G401.6 (cell line): ENCODE results near the gene ZSCAN5B.
"Not testable (repeated sequence)": the region's sequence is repeated elsewhere in the genome, so short reads cannot be mapped to it uniquely, and the experiment has no call there.

Experiments
- FAIRE-seq: peaks from 2 replicates; lab custom pipeline; 2012; peaks lifted over from hg19 to GRCh38; lab: Jason Lieb, UNC

ZSCAN5B gene

DNA sequence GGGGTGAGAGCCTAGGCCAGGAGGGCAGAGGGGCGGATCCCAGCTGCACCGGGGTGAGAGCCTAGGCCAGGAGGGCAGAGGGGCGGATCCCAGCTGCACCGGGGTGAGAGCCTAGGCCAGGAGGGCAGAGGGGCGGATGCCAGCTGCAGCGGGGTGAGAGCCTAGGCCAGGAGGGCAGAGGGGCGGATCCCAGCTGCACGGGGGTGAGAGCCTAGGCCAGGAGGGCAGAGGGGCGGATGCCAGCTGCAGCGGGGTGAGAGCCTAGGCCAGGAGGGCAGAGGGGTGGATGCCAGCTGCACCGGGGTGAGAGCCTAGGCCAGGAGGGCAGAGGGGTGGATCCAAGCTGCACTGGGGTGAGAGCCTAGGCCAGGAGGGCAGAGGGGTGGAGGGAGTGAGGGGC is 21.3 kb downstream of the ZSCAN5B start:
- not testable (repeated sequence) for FAIRE-seq

DNA sequence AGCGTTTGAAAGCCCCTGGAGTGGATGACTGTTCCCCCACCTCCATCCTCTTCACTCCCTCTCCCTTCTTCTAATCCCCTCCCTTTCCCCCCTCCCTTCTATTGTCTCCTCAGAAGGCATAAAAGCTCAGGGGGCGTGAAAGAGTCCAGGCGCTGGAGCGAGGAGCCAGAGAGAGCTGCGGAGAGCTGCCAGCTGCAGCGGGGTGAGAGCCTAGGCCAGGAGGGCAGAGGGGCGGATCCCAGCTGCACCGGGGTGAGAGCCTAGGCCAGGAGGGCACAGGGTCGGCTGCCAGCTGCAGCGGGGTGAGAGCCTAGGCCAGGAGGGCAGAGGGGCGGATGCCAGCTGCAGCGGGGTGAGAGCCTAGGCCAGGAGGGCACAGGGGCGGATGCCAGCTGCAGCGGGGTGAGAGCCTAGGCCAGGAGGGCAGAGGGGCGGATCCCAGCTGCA is 21.7 kb downstream of the ZSCAN5B start, which contains the start of gene GALP:
TSS of gene GALP (plus strand) at position 148 of the 447 bp plus-strand sequence. CDS start 1,101 bp downstream, outside the sequence.
- not testable (repeated sequence) for FAIRE-seq

DNA sequence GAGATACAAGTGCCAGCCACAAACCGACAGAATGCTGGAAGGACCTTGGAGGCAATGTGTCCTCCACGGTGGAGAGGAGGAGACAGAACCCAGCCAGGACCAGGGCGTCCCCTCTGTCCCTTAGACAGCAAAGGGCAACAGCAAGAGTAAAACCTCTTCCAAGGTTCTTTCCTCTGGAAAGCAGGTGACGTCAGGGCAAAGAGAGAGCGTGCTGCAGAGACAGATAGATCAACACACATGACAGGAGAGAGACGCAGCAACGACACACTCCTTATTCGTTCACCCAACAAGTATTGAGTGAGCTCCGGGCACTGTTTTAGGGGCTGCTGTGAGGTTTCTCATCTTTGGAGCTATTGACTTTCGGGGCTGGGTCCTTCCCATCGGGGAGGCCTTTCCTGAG is 23.0 kb downstream of the ZSCAN5B start:
- FAIRE-seq: no peak

DNA sequence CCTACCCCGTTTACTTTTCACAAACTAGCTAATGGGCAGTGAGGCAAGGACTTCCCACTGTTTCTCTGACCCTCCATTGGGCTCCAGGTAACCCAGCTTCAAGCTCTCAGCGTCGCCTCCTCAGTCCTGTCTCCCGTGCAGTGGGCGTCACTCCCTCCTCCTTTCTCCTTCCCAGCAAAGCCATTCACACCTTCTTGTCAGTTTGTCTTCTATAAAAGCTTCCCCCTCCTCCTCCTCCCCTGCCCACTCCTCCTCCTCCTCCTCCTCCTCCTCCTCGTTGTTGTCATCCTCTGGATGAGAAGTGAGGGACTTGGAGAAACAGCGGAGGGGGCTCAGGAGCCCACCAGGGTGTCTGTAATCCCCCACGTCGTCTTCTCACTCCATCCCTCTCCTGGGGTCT is 23.5 kb downstream of the ZSCAN5B start:
- FAIRE-seq: no peak

DNA sequence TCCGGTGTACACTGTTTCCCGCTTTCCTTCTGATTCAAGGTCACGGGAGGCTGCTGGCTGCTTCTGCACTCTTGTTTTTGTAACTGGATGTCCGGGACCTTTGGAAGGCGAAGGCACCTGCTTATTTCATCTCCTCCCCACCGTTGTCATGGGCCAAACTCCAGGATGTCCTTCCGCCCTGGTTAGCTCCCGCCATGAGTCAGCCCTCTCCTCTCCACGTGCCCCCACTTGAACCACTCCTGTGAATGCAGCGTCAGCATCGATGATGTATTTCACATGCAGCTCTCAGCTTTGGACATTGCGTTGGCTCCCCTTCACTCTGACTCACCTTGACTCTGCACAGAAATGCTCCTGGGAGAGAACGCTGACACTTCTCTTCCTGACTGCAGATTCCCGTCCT is 27.3 kb downstream of the ZSCAN5B start:
- no peak for FAIRE-seq

DNA sequence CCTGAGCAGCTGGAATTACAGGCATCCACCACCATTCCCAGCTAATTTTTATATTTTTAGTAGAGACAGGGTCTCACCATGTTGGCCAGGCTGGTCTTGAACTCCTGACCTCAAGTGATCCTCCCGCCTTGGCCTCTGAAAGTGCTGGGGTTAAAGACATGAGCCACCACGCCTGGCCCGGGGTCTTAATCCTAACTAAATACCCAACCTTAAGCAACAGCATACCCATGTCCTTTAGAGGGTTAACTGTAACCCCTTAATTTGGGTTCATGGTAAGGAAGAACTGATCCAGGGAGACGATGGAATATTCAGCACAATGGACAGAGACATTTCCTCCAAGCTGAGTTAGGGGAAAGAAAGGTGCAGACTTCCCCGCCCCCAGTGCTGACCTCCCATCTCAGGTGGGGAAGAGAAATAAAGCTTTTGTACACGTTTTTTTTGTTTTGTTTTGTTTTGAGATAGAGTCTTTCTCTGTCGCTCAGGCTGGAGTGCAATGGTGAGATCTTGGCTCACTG is 30.5 kb downstream of the ZSCAN5B start:
- no peak for FAIRE-seq

DNA sequence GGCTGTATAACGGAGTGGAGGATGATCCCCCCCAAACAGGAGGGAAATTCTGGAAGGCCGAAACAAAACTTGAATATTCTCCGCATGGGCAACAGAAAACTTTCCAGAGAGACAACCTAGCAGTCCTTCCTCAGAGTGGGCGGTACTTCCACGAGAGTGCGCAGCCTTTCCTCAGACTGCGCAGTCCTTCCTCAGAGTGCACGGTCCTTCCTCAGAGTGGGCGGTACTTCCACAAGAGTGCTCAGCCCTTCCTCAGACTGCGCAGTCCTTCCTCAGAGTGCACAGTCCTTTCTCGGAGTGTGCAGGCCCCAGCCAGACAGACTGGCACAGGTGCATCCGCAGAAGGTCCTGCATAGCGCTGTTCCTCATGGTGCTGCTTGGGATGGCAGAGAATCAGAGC is 34.5 kb downstream of the ZSCAN5B start:
- no peak for FAIRE-seq

DNA sequence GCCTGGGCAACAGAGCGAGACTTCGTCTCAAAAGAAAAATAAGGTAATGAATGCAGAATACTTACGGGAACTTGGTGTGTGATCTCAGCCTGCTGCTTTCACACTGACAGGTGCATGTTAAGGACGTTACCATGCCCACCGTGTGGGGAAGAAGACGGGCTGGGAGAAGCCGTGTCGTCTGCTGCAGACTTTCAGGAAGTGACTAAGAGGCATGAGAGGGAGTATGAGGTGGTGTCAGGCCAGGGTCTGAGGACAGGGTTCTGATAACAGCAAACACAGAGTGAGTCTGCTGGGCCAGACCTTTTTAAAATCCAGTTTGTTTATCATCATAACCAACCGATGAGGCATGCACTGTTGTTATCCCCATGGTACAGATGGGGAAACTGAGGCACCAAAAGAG is 35.3 kb downstream of the ZSCAN5B start:
- FAIRE-seq: no peak

DNA sequence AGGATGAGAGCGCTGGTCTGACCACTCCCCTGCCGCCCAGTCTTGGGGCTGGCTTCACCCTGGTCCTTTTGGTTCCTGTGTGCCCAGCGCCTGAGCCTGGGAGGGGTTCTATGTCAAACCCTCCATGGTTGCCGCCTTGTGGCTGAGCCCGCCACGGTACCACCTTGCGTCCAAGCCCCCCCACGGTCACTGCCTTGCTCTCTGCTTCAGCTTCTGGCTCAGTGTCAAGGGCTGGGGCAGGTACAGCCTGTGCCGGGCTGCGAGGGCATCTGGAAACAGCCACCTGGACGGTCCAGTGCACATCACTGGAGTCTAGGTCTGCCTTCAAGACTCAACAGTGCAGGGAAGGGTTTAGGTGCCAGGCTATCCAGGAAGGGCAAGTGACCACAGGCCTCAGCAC is 36.0 kb downstream of the ZSCAN5B start:
- no peak for FAIRE-seq

DNA sequence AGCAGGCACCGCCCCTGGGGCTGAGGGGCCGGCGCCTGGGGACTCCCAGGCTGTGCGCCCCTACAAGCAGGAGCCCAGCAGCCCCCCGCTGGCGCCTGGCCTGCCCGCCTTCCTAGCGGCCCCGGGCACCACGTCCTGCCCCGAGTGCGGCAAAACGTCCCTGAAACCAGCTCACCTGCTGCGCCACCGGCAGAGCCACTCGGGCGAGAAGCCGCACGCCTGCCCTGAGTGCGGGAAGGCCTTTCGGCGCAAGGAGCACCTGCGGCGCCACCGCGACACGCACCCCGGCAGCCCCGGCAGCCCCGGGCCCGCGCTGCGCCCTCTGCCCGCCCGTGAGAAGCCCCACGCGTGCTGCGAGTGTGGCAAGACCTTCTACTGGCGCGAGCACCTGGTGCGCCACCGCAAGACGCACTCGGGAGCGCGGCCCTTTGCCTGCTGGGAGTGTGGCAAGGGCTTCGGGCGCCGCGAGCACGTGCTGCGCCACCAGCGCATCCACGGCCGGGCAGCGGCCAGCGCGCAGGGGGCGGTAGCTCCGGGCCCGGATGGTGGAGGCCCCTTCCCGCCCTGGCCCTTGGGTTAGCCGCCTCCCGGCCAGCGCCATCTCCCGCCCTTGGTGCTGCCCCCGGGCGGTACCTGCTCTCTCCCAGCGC is 37.8 kb downstream of the ZSCAN5B start:
- FAIRE-seq: no peak

DNA sequence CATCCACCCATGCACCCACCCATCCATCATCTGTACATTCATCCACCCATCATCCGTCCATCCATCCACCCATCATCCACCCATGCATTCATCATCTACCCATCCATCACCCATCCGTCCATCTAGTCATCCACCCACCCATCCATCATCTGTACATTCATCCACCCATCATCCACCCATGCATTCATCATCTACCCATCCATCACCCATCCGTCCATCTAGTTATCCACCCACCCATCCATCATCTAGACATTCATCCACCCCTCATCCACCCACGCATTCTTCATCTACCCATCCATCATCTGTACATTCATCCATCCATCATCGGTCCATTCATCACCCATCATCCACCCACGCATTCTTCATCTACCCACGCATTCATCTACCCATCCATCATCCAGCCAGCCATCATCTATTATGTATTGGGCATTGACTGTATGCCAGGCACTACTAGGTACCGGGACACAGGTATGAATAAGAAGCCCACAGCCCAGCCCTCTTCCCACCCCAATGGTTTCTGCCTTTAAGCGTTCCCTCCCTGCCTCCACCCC is 38.5 kb downstream of the ZSCAN5B start:
- FAIRE-seq: no peak

DNA sequence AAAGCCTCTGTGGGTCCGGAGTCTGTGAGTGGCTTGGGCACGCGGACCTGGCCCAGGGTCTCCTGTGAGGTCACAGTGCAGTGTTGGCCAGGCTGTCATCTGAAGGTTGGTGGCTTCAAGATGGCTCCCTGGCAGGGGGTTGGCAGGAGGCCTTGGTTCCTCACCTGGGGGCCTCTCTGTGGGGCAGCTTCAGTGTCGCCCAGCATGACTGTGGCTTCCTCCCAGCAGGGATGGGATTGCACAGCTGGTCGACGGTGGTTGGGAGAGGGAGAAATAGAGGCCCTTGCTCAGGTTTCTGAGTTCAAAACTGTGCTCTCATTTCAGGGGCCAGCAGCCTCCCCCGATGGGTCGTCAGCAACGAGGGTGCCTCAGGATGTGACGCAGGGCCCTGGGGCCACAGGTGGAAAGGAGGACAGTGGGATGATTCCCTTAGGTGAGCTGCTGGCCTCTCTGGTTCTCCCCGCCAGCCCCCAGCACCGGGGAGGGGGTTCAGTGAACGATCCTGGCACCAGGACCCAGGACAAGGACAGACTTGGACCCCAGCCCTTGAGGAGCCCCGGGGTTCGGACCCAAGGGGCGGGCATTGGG is 39.3 kb downstream of the ZSCAN5B start:
- FAIRE-seq: no peak

DNA sequence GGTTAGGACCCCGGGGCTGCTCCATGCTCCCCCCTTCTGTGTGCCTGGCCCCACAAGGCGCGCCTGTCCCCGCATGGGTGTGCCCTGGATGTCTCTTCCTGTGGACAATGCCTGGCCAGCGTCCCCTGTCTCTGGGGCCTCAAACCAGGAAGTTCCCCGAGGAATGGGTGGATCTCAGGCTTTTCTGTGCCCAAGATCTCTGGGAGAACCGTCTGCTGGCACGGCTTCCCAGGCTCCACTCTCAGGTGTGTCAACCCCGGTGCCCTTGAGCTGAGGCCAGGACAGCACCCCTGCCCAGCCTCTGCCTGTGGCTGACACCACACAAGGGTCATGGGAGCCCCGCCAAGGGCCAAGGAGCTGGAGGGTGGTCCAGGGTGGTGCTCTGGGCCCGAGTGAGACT is 40.8 kb downstream of the ZSCAN5B start:
- FAIRE-seq: no peak

DNA sequence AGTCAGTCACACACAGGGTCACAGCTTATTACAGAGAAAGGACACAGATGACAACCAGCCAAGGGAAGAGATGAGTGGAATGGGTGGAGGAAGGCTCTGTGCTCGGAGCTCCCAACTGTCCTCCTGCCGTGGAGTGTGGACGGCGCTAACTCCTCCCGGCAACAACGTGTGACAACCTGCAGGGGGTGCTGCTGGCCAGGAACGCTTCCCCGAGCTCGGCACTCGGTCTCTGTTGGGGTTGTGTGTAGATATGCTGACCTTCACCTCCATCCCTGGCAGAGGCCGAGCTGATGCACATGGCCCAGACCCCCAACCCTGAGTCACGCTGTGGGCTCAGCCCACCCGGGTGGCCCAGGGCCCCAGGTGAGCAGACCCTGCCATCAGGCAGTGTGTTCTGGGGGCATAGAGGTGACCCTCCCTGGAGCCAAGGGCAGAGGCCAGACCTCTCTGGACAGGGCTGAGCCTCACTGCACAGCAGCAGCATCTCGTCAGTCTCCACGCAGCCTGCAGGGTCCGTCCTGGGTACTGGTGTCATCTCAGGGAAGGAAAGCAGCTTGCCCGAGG is 42.4 kb downstream of the ZSCAN5B start:
- no peak for FAIRE-seq

DNA sequence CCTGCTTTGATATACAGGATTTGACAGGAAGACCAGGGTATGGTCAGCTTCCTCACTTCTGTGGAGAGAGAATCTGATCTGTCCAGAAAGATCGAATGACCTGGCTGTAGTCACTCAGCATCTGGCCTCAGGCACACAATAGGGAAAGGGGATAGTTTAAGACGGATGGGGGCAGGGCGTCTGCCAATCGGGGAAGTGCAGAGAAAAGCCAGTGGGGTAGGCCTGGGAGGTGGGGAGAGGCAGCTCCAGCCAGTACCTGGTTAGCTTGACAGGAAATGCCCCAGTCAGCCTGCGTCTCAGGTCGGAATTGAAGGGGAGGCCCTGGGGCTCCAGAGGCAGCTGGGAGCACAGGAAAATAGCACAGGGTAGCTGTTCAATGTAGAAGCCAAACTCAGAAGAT is 44.1 kb downstream of the ZSCAN5B start:
- FAIRE-seq: no peak

DNA sequence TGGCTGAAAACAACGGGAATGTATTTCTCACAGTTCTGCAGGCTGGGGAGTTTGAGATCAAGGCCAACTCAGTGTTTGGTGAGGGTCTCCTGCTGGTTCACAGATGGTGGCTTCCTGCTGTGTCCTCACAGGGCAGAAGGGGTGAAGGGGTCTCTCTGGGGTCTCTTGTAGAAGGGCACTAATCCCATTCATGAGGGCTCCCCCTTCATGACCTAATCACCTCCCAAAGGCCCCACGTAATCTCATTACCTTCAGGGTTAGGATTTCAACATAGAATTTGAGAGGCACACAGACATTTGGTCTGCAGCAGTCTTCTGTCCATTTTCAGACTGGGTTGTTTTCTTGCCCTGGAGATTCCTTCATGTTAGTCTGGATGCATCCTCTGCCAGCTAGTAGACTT is 44.9 kb downstream of the ZSCAN5B start:
- FAIRE-seq: no peak

DNA sequence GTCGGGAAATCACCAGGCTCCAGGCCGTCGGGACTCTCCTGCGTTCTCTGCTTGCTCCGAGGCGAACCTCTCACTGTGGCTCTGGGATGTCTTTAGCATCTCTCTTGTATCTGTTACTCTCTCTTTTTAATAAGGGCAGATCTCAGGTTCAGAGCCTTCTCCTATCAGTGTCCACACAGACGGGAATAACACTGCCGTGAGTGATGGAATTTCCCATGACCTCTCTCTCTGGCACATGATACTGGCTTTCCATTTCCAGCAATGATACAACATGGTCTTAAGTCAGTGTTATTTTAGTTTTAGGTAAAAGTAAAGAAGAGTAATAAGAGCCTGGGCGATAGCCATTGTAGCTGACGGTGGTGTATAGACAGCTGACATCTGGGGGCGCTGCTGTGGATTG is 47.2 kb downstream of the ZSCAN5B start:
- no peak for FAIRE-seq

DNA sequence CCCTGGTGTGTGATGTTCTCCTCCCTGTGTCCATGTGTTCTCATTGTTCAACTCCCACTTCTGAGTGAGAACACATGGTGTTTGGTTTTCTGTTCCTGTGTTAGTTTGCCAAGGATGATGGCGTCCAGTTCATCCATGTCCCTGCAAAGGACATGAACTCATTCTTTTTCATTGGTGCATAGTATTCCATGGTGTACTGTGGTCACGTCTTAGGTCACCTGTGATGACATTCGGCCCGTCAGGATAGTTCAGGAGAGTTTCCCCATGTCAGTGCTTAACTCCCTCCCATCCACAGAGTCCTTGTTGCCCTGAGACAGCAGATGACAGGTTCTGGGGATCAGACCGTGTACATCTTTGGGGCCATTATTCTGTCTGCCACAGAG is 47.9 kb downstream of the ZSCAN5B start:
- no peak for FAIRE-seq

DNA sequence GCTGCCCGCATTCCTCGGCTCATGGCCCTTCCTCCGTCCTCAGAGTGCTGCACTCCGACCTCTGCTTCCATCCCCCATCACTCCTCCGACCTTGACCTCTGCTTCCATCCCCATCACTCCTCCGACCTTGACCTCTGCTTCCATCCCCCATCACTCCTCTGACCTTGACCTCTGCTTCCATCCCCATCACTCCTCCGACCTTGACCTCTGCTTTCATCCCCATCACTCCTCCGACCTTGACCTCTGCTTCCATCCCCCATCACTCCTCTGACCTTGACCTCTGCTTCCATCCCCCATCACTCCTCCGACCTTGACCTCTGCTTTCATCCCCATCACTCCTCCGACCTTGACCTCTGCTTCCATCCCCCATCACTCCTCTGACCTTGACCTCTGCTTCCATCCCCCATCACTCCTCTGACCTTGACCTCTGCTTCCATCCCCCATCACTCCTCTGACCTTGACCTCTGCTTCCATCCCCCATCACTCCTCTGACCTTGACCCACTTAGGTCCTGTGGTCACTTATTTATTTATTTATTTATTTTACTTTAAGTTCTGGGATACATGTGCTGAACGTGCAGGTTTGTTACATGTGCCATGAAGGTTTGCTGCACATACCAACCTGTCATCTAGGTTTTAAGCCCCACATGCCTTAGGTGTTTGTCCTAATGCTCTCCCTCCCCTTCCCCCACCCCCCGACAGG is 48.5 kb downstream of the ZSCAN5B start:
- not testable (repeated sequence) for FAIRE-seq

DNA sequence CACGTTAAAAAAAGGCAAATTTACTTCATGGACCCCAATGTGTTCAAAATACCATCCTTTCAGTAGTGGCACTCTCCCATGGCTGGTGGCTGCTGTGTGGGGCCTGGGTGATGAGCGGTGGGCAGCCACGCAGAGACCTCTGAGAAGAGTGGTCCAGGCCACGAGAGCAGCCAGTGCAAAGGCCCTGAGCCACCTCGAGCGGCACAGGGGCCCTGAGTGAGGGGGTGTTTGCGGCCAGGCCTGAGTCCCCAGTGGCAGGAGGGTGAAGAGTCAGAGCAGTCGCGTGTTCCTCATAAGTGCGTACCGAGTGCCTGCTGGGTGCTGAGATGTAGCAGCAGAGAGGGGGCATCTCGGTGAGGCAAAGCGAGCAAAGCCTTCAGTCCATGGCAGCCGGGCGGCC is 49.5 kb downstream of the ZSCAN5B start:
- FAIRE-seq: no peak

DNA sequence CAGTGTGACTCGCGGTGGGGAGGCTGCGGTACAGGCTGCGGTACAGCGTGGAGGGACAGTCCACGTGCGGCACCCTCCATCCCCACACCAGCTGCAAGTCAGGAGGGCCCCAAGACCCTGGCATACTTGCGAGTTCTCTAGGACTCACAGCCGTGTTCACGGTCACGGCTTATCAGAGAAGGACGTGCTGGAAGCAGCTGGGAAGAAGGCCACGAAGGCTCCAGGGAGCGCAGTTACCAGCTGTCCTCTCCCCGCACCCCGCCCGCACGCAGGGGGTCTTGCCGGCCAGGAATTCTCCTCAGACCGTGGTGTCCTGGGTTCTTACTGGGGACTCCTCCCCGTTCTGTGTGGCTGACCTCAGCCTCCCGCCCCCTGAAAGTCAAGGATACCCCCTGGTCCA is 50.3 kb downstream of the ZSCAN5B start:
- no peak for FAIRE-seq

DNA sequence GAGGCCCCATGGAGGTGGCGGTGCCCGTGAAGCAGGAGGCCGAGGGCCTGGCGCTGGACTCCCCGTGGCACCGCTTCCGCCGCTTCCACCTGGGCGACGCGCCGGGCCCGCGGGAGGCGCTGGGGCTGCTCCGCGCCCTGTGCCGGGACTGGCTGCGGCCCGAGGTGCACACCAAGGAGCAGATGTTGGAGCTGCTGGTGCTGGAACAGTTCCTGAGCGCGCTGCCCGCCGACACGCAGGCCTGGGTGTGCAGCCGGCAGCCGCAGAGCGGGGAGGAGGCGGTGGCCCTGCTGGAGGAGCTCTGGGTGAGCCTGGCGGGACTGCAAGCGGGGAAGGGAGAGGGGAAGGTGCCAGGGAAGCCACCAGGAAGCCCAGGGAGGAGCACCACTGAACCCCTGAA is 50.7 kb downstream of the ZSCAN5B start:
- FAIRE-seq: no peak

DNA sequence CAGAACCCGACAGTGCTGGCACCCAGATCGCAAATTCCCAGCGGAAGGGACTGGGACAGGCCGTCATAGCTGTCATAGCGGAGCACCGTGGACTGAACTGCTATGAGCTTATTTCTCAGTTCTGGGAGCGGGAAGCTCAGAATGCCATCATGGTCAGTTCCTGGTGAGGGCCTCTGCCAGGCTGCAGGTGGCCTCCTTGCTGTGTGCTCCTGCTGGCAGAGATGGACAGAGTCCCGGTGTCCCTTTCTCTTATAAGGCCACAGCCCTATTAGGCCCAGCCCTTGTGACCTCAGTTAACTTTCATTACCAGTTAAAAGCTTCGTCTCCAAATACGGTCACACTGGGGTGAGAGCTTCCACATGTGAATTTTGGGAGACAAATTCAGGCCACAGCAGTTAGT is 51.9 kb downstream of the ZSCAN5B start:
- FAIRE-seq: no peak
